NCI-H146 (cell line): ENCODE measurements around the gene HMG20B.
A peak's percentile ranks its signal among the peaks of the same experiment; 100 is the strongest.

Experiments
- DNase-seq: peaks from one replicate; lab custom pipeline; 2025; lab: John Stamatoyannopoulos, UW

Gene HMG20B

DNA sequence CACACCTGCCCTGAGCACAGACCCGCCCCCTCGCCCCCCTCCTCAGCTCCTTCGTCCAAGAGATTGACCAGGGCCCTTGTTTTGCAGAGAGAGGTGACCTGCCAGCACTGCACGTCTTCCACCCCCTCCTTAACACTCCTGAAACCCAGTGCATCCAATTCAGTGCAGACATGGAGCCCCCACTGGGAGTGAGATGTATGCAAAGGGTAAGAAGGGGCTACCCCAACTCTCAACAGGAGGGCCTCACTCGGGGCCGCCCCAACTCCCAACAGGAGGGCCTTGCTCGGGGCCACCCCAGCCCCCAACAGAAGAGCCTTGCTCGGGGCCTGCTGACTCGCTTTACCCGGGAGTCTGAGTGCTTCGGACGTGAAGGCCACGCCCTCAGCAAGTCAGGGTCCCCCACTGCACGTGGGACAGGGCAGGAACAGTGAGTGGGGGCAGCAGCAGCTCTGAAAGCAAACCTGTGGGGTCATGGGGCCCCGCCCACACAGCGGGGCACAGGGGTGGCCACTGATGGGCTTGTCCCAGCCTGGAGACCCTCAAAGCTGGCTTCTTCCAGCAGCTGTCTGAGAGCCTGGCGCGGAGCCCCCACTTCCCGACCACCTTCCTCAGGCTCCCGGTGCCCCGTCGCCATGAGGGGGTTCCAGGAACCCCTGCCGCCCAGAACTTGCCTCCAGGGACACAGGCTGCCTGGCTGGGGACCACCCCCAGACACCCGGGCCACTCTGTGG is 48.2 kb downstream of the HMG20B start:
- no peak for DNase-seq

GRCh38 chr19:3621689-3622088 is 48.9 kb downstream of the HMG20B start:
- DNase-seq, result no peak

- DNase-seq, result no peak
Observed at GRCh38 chr19:3622224-3622623, 49.5 kb downstream of the HMG20B start.

DNA sequence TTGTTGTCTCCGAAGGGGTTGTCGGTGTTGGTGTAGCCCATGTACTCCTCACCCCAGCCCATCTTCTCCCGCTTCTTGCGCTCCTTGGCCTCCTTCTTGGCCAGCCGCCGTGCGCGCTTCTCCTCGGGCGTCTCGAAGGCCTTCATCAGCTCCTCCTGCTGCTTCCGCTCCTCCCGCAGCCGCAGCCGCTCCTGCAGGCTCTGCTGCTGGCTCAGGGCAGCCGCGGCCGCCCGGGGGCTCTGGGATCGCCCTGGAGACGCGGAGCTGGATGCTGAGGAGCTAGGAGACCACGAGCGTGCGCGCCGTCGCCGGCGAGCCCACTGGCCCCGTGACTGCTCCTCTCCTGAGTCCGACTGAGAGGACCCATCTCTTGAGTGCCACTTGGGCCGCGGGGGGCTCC is 51.0 kb downstream of the HMG20B start:
- DNase-seq, result no peak

GRCh38 chr19:3625996-3626472 is 53.3 kb downstream of the HMG20B start:
- no peak for DNase-seq

DNA sequence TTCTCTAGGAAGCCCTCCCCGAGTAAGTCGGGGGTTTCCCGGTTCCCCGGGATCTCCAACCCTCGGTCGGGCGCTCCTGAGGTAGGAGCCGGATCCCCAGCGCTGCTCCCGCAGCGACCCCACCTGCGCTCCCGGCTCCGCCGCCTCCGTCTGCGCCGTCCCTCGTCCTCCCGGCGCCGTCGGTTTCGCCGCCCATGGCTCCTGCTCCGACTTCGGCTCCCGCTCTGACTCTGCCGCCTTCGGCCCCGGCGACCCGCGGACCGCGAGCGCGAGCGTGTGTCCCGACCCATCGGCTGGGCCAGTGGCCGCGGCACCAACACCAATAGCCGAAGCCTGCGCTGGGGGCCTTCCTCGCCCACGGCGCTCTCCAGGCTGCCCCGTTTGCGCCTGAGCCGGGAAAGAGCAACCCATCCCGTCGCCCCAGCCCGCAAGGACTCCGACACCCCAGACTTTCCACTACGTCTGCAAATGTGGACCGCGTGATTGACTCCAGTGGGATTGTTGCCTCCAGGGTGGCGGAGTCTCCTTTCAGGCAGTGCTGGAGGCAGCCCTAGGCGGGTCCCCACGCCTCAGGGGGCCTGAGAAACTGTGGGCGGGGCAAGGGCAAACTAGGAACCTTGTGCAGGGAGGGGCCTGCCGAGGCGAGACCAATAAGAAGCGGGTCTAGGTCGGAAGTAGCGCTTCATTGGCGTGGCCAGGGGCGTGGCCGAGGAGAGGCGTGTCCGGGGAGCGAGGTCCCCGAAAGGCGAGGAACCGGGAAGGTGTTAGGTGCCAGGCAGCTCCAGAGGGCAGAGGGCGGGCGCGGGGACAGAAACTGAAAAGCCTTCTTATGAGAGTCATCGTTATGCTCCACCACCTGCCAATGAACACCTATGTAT is 54.0 kb downstream of the HMG20B start, which contains the start of gene CACTIN:
TSS of gene CACTIN (minus strand) at position 318 of the 878 bp plus-strand sequence. CDS start at position 290, 28 bp downstream.
- peak; percentile 97 for DNase-seq

DNA sequence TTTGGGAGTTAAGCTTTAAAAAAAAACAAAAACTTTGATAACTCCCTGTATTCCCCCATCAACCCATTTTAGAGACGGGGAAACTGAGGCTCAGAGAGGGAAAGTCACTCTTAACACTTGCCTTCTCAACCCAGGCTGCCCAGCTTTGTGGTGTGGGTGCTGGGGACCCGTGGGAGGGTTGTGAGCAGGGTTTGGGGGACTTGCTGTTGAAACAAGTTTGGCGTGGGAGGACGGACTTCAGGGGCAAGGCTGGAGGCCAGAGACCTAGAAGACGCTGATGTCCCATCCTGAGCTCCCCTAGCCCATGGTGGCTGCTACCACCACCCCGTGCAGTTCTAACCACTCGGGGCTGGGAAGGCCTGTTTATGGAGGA is 54.6 kb downstream of the HMG20B start:
- no peak for DNase-seq
